SK-N-SH (cell line): ENCODE data around the gene SPTB.

Experiments used
- CHD2 ChIP-seq: fragments of 150-350 bp; IDR thresholded peaks from 2 replicates; pipeline ENCODE4 v1.6.1; 2018; ENCODE audit warnings: low read length; ENCODE audit not compliant: partially characterized antibody
- CTCF ChIP-seq: fragments of 200-600 bp; sonication (generic); IDR thresholded peaks from 2 replicates; pipeline ENCODE4 v1.6.1; 2017; ENCODE audit warnings: antibody characterized with exemption, mild to moderate bottlenecking, moderate library complexity
- GATA2 ChIP-seq: sonication (generic); formaldehyde crosslinking; IDR thresholded peaks from 2 replicates; pipeline ENCODE4 v1.5.0; 2020; ENCODE audit warnings: mild to moderate bottlenecking, missing genetic modification reagents
- IRF3 ChIP-seq: fragments of 150-350 bp; IDR thresholded peaks from 2 replicates; pipeline ENCODE4 v1.6.1; 2016; ENCODE audit warnings: mild to moderate bottlenecking, low read depth, low read length
- MAX ChIP-seq: IDR thresholded peaks from 2 replicates; pipeline ENCODE4 v1.4.0; 2012; ENCODE audit warnings: low read depth
- MEF2A ChIP-seq: IDR thresholded peaks from 2 replicates; pipeline ENCODE4 v1.4.0; 2012; ENCODE audit warnings: low read depth, borderline replicate concordance
- PBX3 ChIP-seq: IDR thresholded peaks from 2 replicates; pipeline ENCODE4; 2012
- POLR2AphosphoS5 ChIP-seq: IDR thresholded peaks from 2 replicates; pipeline ENCODE4 v1.6.1; 2012; ENCODE audit warnings: low read depth, low read length
- REST ChIP-seq: IDR thresholded peaks from 2 replicates; pipeline ENCODE4 v1.6.1; 2012; ENCODE audit warnings: mild to moderate bottlenecking, low read depth, low read length, moderate library complexity
- RFX5 ChIP-seq: IDR thresholded peaks from 2 replicates; pipeline ENCODE4 v1.6.1; 2012; ENCODE audit warnings: mild to moderate bottlenecking, improper control_type of control experiment, low read length
- RXRA ChIP-seq: IDR thresholded peaks from 2 replicates; pipeline ENCODE4 v1.4.0; 2012; ENCODE audit warnings: low read depth, mild to moderate bottlenecking, borderline replicate concordance
- SIN3A ChIP-seq: IDR thresholded peaks from 2 replicates; pipeline ENCODE4 v1.6.1; 2012; ENCODE audit warnings: low read depth, mild to moderate bottlenecking, low read length, moderate library complexity, borderline replicate concordance
- SMC3 ChIP-seq: IDR thresholded peaks from 2 replicates; pipeline ENCODE4 v1.6.1; 2012; ENCODE audit warnings: low read depth, low read length, improper control_type of control experiment
- ZBTB33 ChIP-seq: IDR thresholded peaks from 2 replicates; pipeline ENCODE4 v1.4.0; 2012; ENCODE audit warnings: low read depth, borderline replicate concordance

- TF ChIP-seq SMC3 (no peak), CTCF (no peak), PBX3 (no peak), CHD2 (no peak), MAX (no peak), POLR2AphosphoS5 (no peak), SIN3A (no peak), MEF2A (no peak), REST (no peak), GATA2 (no peak), IRF3 (no peak), RXRA (no peak), ZBTB33 (no peak), RFX5 (no peak)
Observed at GRCh38 chr14:64733321-64733720, 146.4 kb downstream of the SPTB start.
